SK-N-SH (cell line): ENCODE data around the gene DTX3L. TPM values are rescaled to one million over a fixed set of nuclear protein-coding genes. Genes with fewer than 3 reads are reported as not detected.

Experiments
- CTCF ChIA-PET: fragments of 300-600, 350-600 bp; formaldehyde crosslinking; extraction: SDS; loops from one replicate; lab custom pipeline; 2021; lab: Yijun Ruan, JAX
- POLR2A ChIA-PET: fragments of 350-600 bp; sonication (Branson Sonifier 250); formaldehyde crosslinking; extraction: SDS; loops from one replicate; lab custom pipeline; 2020; ENCODE audit warnings: antibody characterized with exemption, inconsistent platforms; lab: Yijun Ruan, JAX
- DNase-seq: peaks from one replicate; pipeline ENCODE4 v3.0.0; 2012
- H2AFZ ChIP-seq: fragments of 200-600 bp; sonication (generic); 2 replicates; pipeline ENCODE4 v1.8.1; 2016; ENCODE audit warnings: antibody characterized with exemption, mild to moderate bottlenecking, low read depth
- H3F3A ChIP-seq: fragments of 200-600 bp; sonication (generic); replicated peaks from 2 replicates; pipeline ENCODE3; 2016; ENCODE audit warnings: antibody characterized with exemption, mild to moderate bottlenecking; ENCODE audit not compliant: insufficient read depth
- H3K27ac ChIP-seq, 2 experiments: fragments of 200-500 bp in 1 of 2; fragments of 200-600 bp in 1 of 2; sonication (Bioruptor generic) in 1 of 2; sonication (generic), shearing (Covaris generic) in 1 of 2; 2 replicates each; pipeline versions ENCODE4 v1.5.1 to v1.6.1; 2014 to 2016; ENCODE audit warnings: low read depth in 2 of 2, inconsistent platforms in 1 of 2, low read length in 1 of 2, mild to moderate bottlenecking in 1 of 2, mixed read lengths in 1 of 2
- H3K27me3 ChIP-seq: fragments of 200-600 bp; sonication (generic), shearing (Covaris generic); 2 replicates; pipeline ENCODE4 v1.6.1; 2016; ENCODE audit warnings: mixed run types; ENCODE audit not compliant: insufficient read depth
- H3K36me3 ChIP-seq, 2 experiments: fragments of 200-500 bp in 1 of 2; fragments of 200-600 bp in 1 of 2; sonication (Bioruptor generic) in 1 of 2; sonication (generic) in 1 of 2; replicated peaks in 1 of 2; 2 replicates each; pipeline versions ENCODE3 to v1.5.1; 2014 to 2016; ENCODE audit warnings: low read length in 1 of 2, mild to moderate bottlenecking in 1 of 2; ENCODE audit not compliant: insufficient read depth in 2 of 2, control insufficient read depth in 1 of 2
- H3K4me1 ChIP-seq, 2 experiments: fragments of 200-500 bp in 1 of 2; fragments of 200-600 bp in 1 of 2; sonication (Bioruptor generic) in 1 of 2; sonication (generic), shearing (Covaris generic) in 1 of 2; 2 replicates each; pipeline versions ENCODE4 v1.5.1 to v1.6.1; 2014 to 2016; ENCODE audit warnings: low read depth in 1 of 2, low read length in 1 of 2, mixed run types in 1 of 2; ENCODE audit not compliant: insufficient read depth in 2 of 2, control insufficient read depth in 1 of 2
- H3K4me2 ChIP-seq: fragments of 200-600 bp; sonication (generic), shearing (Covaris generic); 2 replicates; pipeline ENCODE4 v1.6.1; 2017; ENCODE audit warnings: mixed run types
- H3K4me3 ChIP-seq, 2 experiments: fragments of 200-500 bp in 1 of 2; fragments of 200-600 bp in 1 of 2; sonication (Bioruptor generic) in 1 of 2; sonication (generic), shearing (Covaris generic) in 1 of 2; 2 replicates each; pipeline versions ENCODE4 v1.5.1 to v1.8.1; 2014 to 2016; ENCODE audit warnings: low read depth in 2 of 2, inconsistent platforms in 1 of 2, low read length in 1 of 2, mild to moderate bottlenecking in 1 of 2, mixed read lengths in 1 of 2, moderate library complexity in 1 of 2
- H3K79me2 ChIP-seq: fragments of 200-600 bp; sonication (generic); 2 replicates; pipeline ENCODE4 v1.8.1; 2017; ENCODE audit warnings: mild to moderate bottlenecking; ENCODE audit not compliant: insufficient read depth
- H3K9ac ChIP-seq: fragments of 200-600 bp; sonication (generic); 2 replicates; pipeline ENCODE4 v1.6.1; 2017; ENCODE audit warnings: mixed run types
- H3K9me2 ChIP-seq: fragments of 200-600 bp; sonication (generic); 2 replicates; pipeline ENCODE4 v1.6.1; 2017; ENCODE audit warnings: mixed run types
- H3K9me3 ChIP-seq: fragments of 200-600 bp; sonication (generic); 2 replicates; pipeline ENCODE4 v1.6.1; 2017; ENCODE audit warnings: mixed run types, mild to moderate bottlenecking, moderate library complexity
- H4K20me1 ChIP-seq: fragments of 200-600 bp; sonication (generic); 2 replicates; pipeline ENCODE4 v1.6.1; 2017; ENCODE audit warnings: mild to moderate bottlenecking, mixed run types; ENCODE audit not compliant: insufficient read depth
- FOSL2 ChIP-seq: IDR thresholded peaks from 2 replicates; pipeline ENCODE4 v1.4.0; 2012; ENCODE audit warnings: low read depth, mild to moderate bottlenecking, moderate library complexity, borderline replicate concordance
- FOXJ3 ChIP-seq: sonication (generic); formaldehyde crosslinking; IDR thresholded peaks from 2 replicates; pipeline ENCODE4 v1.5.1; 2020; ENCODE audit warnings: mild to moderate bottlenecking, missing genetic modification reagents
- FOXM1 ChIP-seq: IDR thresholded peaks from 2 replicates; pipeline ENCODE4 v1.4.0; 2012; ENCODE audit warnings: low read depth, mild to moderate bottlenecking
- GATA2 ChIP-seq: sonication (generic); formaldehyde crosslinking; IDR thresholded peaks from 2 replicates; pipeline ENCODE4 v1.5.0; 2020; ENCODE audit warnings: mild to moderate bottlenecking, missing genetic modification reagents
- JUND ChIP-seq: IDR thresholded peaks from 2 replicates; pipeline ENCODE4 v1.4.0; 2012
- MXI1 ChIP-seq: IDR thresholded peaks from 2 replicates; pipeline ENCODE4 v1.6.1; 2012; ENCODE audit warnings: mild to moderate bottlenecking, low read depth, low read length, improper control_type of control experiment
- NFIC ChIP-seq: IDR thresholded peaks from 2 replicates; pipeline ENCODE4 v1.4.0; 2012; ENCODE audit warnings: borderline replicate concordance
- NRF1 ChIP-seq: IDR thresholded peaks from 2 replicates; pipeline ENCODE4 v1.6.1; 2012; ENCODE audit warnings: low read depth, mild to moderate bottlenecking, low read length
- POLR2AphosphoS5 ChIP-seq: IDR thresholded peaks from 2 replicates; pipeline ENCODE4 v1.6.1; 2012; ENCODE audit warnings: low read depth, low read length
- RCOR1 ChIP-seq: fragments of 150-350 bp; IDR thresholded peaks from 2 replicates; pipeline ENCODE4 v1.6.1; 2017; ENCODE audit warnings: antibody characterized with exemption, low read length
- SIN3A ChIP-seq: IDR thresholded peaks from 2 replicates; pipeline ENCODE4 v1.6.1; 2012; ENCODE audit warnings: low read depth, mild to moderate bottlenecking, low read length, moderate library complexity, borderline replicate concordance
- SMC3 ChIP-seq: IDR thresholded peaks from 2 replicates; pipeline ENCODE4 v1.6.1; 2012; ENCODE audit warnings: low read depth, low read length, improper control_type of control experiment
- TEAD4 ChIP-seq: IDR thresholded peaks from 2 replicates; pipeline ENCODE4 v1.4.0; 2012; ENCODE audit warnings: mild to moderate bottlenecking, borderline replicate concordance; ENCODE audit not compliant: insufficient read depth
- WGBS: methylation state at CpG from one replicate; pipeline ENCODE4 v1.1.6; 2017; ENCODE audit warnings: low lambda C conversion rate; 5-methylcytosine and 5-hydroxymethylcytosine counted together
- polyA plus RNA-seq, 3 experiments: library from polyadenylated mRNA; depleted of rRNA; stranded (reverse); fragments of >200 nt; gene quantifications; 2 replicates each; pipeline ENCODE4 v1.2.3, GENCODE V29; 2012
- TF ChIP-seq, protein P1 (sequence below): IDR thresholded peaks from 2 replicates; pipeline ENCODE4 v1.4.0; 2012; ENCODE audit warnings: low read depth
- TF ChIP-seq, protein P2 (sequence below): IDR thresholded peaks from 2 replicates; pipeline ENCODE4 v1.6.1; 2012; ENCODE audit warnings: mild to moderate bottlenecking, low read depth, low read length, moderate library complexity
- TF ChIP-seq, protein P3 (sequence below): fragments of 200-600 bp; sonication (generic); IDR thresholded peaks from 2 replicates; pipeline ENCODE4 v1.6.1; 2017; ENCODE audit warnings: antibody characterized with exemption, mild to moderate bottlenecking, moderate library complexity
- TF ChIP-seq, protein P4 (sequence below): fragments of 150-350 bp; IDR thresholded peaks from 2 replicates; pipeline ENCODE4 v1.6.1; 2016; ENCODE audit warnings: mild to moderate bottlenecking, low read depth, low read length

The DTX3L gene
- polyA plus RNA-seq, 1 of the 3 experiments (the other 2 are of a cell fraction) = 2.7 TPM

GRCh38 chr3:122562923-122563716 is 1.0 kb upstream of the DTX3L start:
- peak overlapping the region; percentile 88 for H3K9ac ChIP-seq
- peak overlapping the region; percentile 87 for H3K4me2 ChIP-seq
- ChIA-PET CTCF (interaction anchor here (7.2 kb wide), 1 partner anchor 117 kb away, joined by 84 read pairs; the partner anchor contains the start of gene PARP14), POLR2A (no interaction called here)
- peak; percentile 32 for DNase-seq
- H3K9me2 ChIP-seq = no peaks in the 10 kb centered on the region
- H2AFZ ChIP-seq = peak overlapping the region; percentile 89
- TF ChIP-seq, protein P1, sequence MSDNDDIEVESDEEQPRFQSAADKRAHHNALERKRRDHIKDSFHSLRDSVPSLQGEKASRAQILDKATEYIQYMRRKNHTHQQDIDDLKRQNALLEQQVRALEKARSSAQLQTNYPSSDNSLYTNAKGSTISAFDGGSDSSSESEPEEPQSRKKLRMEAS = no peak
- no peak for TF ChIP-seq SIN3A
- TF ChIP-seq, protein P2, sequence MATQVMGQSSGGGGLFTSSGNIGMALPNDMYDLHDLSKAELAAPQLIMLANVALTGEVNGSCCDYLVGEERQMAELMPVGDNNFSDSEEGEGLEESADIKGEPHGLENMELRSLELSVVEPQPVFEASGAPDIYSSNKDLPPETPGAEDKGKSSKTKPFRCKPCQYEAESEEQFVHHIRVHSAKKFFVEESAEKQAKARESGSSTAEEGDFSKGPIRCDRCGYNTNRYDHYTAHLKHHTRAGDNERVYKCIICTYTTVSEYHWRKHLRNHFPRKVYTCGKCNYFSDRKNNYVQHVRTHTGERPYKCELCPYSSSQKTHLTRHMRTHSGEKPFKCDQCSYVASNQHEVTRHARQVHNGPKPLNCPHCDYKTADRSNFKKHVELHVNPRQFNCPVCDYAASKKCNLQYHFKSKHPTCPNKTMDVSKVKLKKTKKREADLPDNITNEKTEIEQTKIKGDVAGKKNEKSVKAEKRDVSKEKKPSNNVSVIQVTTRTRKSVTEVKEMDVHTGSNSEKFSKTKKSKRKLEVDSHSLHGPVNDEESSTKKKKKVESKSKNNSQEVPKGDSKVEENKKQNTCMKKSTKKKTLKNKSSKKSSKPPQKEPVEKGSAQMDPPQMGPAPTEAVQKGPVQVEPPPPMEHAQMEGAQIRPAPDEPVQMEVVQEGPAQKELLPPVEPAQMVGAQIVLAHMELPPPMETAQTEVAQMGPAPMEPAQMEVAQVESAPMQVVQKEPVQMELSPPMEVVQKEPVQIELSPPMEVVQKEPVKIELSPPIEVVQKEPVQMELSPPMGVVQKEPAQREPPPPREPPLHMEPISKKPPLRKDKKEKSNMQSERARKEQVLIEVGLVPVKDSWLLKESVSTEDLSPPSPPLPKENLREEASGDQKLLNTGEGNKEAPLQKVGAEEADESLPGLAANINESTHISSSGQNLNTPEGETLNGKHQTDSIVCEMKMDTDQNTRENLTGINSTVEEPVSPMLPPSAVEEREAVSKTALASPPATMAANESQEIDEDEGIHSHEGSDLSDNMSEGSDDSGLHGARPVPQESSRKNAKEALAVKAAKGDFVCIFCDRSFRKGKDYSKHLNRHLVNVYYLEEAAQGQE = peak; percentile 65; the same call in 1 of the 2 replicates
- TF ChIP-seq FOXJ3 (CRISPR knock-in tag) = no peak
- H3F3A ChIP-seq = no peaks in the 10 kb centered on the region
- no peaks in the 10 kb centered on the region for H3K9me3 ChIP-seq
- peak overlapping the region; percentile 74 to 89 for H3K27ac ChIP-seq
- H4K20me1 ChIP-seq = no peaks in the 10 kb centered on the region
- H3K36me3 ChIP-seq = peaks cover 9 to 27% of the 10 kb centered on the region in 2 experiments
- no peaks in the 10 kb centered on the region for H3K27me3 ChIP-seq
- H3K4me3 ChIP-seq = peak overlapping the region; percentile 75 to 78
- H3K79me2 ChIP-seq = peaks cover 10% of the 10 kb centered on the region
- 84% methylated on average over 5 of the region's 5 CpGs for WGBS
- H3K4me1 ChIP-seq = peaks cover 5 to 9% of the 10 kb centered on the region in 2 experiments; a peak in 2 of 4 replicates

- no peaks in the 10 kb centered on the region for H3K9me3 ChIP-seq
- H3K79me2 ChIP-seq = peaks cover 10% of the 10 kb centered on the region
- no peaks in the 10 kb centered on the region for H3K27me3 ChIP-seq
- ChIA-PET POLR2A (interaction anchor here (0.6 to 1.5 kb wide), 3 partner anchors 113 to 1496 kb away, joined by 3 to 6 read pairs (median 3); no protein-coding TSS in a partner anchor), CTCF (interaction anchor here (0.9 to 3.1 kb wide), 5 partner anchors 9 to 379 kb away, joined by 3 to 29 read pairs (median 4); no protein-coding TSS in a partner anchor)
- H2AFZ ChIP-seq = peak overlapping the region; percentile 89
- no peaks in the 10 kb centered on the region for H3K9me2 ChIP-seq
- peaks cover 9 to 26% of the 10 kb centered on the region in 2 experiments for H3K36me3 ChIP-seq
- peak overlapping the region; percentile 87 for H3K4me2 ChIP-seq
- peak overlapping the region; percentile 88 for H3K9ac ChIP-seq
- WGBS = 83% methylated on average over 5 of the region's 5 CpGs
- no peaks in the 10 kb centered on the region for H4K20me1 ChIP-seq
- no peaks in the 10 kb centered on the region for H3F3A ChIP-seq
- DNase-seq = peak; percentile 30
- peak overlapping the region; percentile 74 to 89 for H3K27ac ChIP-seq
- H3K4me3 ChIP-seq = peak overlapping the region; percentile 75 to 78
- peaks cover 5 to 9% of the 10 kb centered on the region in 2 experiments; a peak in 2 of 4 replicates for H3K4me1 ChIP-seq
- TF ChIP-seq FOXM1 = no peak
- no peak for TF ChIP-seq RCOR1
- no peak for TF ChIP-seq POLR2AphosphoS5
- no peak for TF ChIP-seq NFIC
- TF ChIP-seq, protein P3, sequence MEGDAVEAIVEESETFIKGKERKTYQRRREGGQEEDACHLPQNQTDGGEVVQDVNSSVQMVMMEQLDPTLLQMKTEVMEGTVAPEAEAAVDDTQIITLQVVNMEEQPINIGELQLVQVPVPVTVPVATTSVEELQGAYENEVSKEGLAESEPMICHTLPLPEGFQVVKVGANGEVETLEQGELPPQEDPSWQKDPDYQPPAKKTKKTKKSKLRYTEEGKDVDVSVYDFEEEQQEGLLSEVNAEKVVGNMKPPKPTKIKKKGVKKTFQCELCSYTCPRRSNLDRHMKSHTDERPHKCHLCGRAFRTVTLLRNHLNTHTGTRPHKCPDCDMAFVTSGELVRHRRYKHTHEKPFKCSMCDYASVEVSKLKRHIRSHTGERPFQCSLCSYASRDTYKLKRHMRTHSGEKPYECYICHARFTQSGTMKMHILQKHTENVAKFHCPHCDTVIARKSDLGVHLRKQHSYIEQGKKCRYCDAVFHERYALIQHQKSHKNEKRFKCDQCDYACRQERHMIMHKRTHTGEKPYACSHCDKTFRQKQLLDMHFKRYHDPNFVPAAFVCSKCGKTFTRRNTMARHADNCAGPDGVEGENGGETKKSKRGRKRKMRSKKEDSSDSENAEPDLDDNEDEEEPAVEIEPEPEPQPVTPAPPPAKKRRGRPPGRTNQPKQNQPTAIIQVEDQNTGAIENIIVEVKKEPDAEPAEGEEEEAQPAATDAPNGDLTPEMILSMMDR = no peak
- TF ChIP-seq GATA2 (CRISPR knock-in tag) = no peak
- TF ChIP-seq, protein P4, sequence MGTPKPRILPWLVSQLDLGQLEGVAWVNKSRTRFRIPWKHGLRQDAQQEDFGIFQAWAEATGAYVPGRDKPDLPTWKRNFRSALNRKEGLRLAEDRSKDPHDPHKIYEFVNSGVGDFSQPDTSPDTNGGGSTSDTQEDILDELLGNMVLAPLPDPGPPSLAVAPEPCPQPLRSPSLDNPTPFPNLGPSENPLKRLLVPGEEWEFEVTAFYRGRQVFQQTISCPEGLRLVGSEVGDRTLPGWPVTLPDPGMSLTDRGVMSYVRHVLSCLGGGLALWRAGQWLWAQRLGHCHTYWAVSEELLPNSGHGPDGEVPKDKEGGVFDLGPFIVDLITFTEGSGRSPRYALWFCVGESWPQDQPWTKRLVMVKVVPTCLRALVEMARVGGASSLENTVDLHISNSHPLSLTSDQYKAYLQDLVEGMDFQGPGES = no peak
- no peak for TF ChIP-seq TEAD4
- no peak for TF ChIP-seq JUND
- no peak for TF ChIP-seq NRF1
- TF ChIP-seq MXI1 = no peak
- TF ChIP-seq SIN3A = no peak
- TF ChIP-seq, protein P1 = no peak
- TF ChIP-seq SMC3 = no peak
- TF ChIP-seq FOSL2 = no peak
These were observed 467 bp upstream of the DTX3L start for GRCh38 chr3:122563717-122564025.
